Metanephros (tissue), 1 donor: ENCODE measurements around the gene SPRED1. TPM values are rescaled to one million over a fixed set of nuclear protein-coding genes. Genes with fewer than 3 reads are reported as not detected.

Experiments
- total RNA-seq: library from RNA; depleted of rRNA; stranded (reverse); fragments of >200 nt; gene quantifications from one replicate; pipeline ENCODE4 v1.2.3, GENCODE V29; 2014

SPRED1 gene
- total RNA-seq = 40.4 TPM

DNA sequence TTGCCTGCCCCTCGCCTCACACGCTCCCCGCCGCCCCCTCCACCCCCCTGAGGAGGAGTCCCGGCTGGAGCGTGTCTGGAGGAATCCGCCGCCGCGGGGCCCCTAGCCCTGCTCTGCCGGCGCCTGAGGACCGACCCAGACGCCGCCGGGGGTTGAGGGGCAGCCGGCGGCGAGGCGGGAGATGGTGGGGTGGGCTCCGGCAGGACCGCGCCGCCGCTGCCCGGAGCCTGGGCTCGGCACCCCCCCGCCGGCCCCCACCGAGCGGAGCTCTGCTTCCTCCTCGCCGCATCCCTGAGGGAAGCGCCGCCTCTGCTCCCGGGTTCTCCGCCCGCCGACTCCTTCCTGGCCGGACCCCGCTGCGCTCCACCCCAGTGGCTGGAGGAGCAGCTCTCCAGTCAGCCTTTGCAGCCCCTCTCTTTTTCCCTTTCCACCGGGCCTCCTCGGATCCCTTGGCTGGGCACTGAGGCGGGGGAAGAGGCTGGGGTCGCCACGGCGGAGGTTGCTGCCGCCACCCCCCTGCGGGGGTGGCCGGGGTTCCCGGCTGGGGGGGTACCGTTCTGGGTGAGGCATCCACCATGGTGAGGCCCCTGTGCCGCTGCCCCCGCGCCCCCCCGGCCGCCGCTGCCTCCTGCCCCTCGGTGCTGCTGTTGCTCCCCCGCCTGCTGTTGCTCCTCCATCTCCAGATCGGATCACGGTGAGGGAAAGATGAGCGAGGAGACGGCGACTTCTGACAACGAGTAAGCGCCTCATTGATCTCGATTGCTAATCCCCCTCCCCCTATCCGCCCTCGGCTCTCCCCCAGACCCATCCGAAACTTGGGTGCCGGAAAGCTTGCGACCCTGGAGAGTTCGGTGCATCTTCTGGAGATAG, at the start of gene SPRED1:
TSS of gene SPRED1 (plus strand) at position 356 of the 870 bp plus-strand sequence. CDS start at position 706, 350 bp downstream.

Other genes starting within 250 kb of the SPRED1 start
- 17.0 TPM for gene FAM98B, start 201.3 kb downstream of the SPRED1 start, total RNA-seq